Measurements from ENCODE around the gene TNRC18. TPM values are rescaled to one million over a fixed set of nuclear protein-coding genes. Genes with fewer than 3 reads are reported as not detected.

The TNRC18 gene
- total RNA-seq, 4 donors from 2014 or later: 81.1 to 160 (median 104) TPM

DNA sequence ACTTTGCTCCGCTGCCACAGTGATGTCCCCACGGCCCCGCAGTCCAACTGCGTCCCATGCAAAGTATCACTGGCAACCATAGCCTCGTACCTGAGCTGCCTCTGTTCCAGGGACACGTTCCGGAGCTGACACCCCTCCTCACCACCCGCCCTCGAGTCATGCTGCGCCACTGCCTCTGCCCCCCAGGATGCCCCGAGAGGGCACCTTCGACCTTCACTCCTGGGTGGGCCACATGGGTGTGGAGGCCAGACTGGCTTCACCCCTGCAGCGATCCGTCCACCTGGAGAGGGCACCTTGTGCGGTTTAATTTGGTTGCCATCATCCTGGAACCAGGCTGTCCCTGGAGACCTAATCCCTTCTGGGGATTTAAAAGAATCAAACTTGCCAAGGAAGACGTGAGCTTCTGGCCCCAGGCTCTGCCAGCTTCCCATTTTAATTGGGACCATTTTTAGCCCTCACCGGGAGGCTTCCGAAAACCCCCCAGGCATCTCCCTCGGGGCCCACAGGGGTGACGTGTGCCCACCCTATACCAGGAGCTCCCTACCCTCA lies 19.2 kb upstream of the TNRC18 start:
- Histone ChIP-seq H3K27me3 (no peaks in the 10 kb centered on the region), H3K4me1 (peaks cover 7% of the 10 kb centered on the region), H3K27ac (no peak overlapping the region), H3K9me3 (no peaks in the 10 kb centered on the region), H3K36me3 (no peaks in the 10 kb centered on the region), H3K4me3 (no peak overlapping the region)
- DNase-seq (ENCODE audit: low spot score in 2 of 2): no peak
- WGBS: 76% methylated on average over 20 of the region's 20 CpGs
- TF ChIP-seq, protein P1, sequence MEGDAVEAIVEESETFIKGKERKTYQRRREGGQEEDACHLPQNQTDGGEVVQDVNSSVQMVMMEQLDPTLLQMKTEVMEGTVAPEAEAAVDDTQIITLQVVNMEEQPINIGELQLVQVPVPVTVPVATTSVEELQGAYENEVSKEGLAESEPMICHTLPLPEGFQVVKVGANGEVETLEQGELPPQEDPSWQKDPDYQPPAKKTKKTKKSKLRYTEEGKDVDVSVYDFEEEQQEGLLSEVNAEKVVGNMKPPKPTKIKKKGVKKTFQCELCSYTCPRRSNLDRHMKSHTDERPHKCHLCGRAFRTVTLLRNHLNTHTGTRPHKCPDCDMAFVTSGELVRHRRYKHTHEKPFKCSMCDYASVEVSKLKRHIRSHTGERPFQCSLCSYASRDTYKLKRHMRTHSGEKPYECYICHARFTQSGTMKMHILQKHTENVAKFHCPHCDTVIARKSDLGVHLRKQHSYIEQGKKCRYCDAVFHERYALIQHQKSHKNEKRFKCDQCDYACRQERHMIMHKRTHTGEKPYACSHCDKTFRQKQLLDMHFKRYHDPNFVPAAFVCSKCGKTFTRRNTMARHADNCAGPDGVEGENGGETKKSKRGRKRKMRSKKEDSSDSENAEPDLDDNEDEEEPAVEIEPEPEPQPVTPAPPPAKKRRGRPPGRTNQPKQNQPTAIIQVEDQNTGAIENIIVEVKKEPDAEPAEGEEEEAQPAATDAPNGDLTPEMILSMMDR (IDR thresholded peaks at IDR 0.05): no peak
- no peak for TF ChIP-seq POLR2A (IDR thresholded peaks at IDR 0.05)
- TF ChIP-seq POLR2AphosphoS5 (IDR thresholded peaks at IDR 0.05): no peak
- no peak for TF ChIP-seq EP300 (IDR thresholded peaks at IDR 0.05)

DNA sequence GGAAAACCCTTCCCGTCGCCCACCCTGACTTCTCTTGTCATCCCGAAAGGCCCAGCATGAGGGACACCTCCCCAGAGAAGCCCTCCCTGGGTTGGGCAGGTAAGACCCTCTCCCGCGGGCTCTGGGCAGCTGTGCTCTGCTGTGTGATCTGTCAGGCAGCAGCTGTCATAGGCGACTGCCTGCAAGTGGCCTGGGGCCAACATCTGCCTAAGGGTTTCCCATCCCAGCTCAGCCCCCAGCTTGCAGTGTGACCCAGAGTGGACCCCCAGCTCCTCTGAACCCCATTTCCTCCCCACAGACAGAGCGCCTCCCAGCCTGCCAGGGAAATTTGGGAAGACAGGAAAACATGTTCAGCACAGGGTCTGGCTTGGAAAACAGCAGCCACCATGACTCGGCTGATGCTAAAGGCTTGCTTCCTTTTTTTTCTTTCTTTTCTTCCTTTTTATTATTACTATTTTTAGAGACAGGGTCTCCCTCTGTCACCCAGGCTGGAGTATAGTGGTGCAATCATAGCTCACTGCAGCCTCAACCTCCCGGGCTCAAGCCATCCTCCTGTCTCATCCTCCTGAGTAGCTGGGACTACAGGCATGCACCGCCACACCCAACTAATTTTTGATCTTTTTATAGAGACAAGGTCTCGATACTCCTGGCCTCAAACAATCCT lies 18.3 kb upstream of the TNRC18 start:
- 61% methylated on average over 10 of the region's 11 CpGs for WGBS
- no peak overlapping the region for H3K27ac ChIP-seq

DNA sequence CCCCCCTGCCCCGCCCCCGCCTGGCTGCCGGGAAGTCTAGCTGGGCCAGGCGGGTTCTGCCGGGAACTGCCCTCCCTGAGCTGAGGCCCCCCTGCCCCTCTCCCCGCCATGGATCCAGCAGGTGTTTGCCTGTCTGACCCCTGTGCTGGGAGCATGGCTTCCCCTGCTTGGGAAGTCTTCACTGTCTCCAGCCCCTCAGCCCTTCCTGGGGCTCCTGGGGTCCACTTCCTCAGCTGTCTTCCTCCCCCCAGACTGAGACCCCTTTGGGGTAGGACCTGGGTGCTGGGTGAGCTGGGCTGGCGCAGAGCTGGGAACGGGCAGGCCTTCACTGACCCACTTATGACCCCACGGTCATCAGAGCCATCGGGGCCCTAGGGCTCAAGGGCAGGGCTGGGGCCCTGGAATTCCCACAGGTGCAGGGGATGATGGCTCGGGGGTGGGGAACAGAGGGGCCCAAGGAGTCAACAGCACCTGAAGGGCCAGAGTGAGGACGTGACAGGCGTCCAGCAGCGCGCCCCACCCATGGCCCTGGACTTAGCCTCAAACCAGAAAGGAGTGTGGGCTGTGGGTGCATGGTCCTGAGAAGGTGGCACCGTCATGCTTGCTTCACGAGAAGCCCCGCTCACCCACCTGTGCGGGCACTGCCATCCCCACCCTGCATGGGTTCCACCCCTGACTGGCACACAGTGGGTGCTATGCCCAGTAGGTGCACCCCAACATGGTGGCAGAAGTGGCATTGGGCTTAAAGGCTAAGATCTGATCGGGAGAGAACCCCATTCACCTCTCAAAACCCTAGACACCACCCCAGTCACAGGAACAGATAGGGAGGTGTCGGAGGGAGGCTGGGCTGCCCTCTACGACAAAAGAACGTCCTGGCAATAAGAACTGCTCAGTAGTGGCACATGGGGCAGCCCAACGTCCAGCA lies 16.2 kb upstream of the TNRC18 start:
- no peak overlapping the region for H3K4me3 ChIP-seq
- H3K9me3 ChIP-seq: no peaks in the 10 kb centered on the region
- no peak overlapping the region for H3K27ac ChIP-seq
- 84% methylated on average over 6 of the region's 24 CpGs for WGBS
- H3K27me3 ChIP-seq: no peaks in the 10 kb centered on the region
- H3K36me3 ChIP-seq: peaks cover 2% of the 10 kb centered on the region
- DNase-seq (ENCODE audit: low spot score in 2 of 2): no peak
- H3K4me1 ChIP-seq: peaks cover 4% of the 10 kb centered on the region
- TF ChIP-seq POLR2A (IDR thresholded peaks at IDR 0.05): no peak
- no peak for TF ChIP-seq EP300 (IDR thresholded peaks at IDR 0.05)
- TF ChIP-seq, protein P1 (IDR thresholded peaks at IDR 0.05): no peak
- no peak for TF ChIP-seq POLR2AphosphoS5 (IDR thresholded peaks at IDR 0.05)

More for the DNA sequence above, 18.3 kb upstream of the TNRC18 start:
- Histone ChIP-seq H3K9me3 (no peaks in the 10 kb centered on the region), H3K36me3 (peaks cover 2% of the 10 kb centered on the region), H3K4me3 (no peak overlapping the region), H3K4me1 (peaks cover 7% of the 10 kb centered on the region), H3K27me3 (no peaks in the 10 kb centered on the region)
- no peak for TF ChIP-seq POLR2A (IDR thresholded peaks at IDR 0.05)
- TF ChIP-seq, protein P1 (IDR thresholded peaks at IDR 0.05): no peak
- TF ChIP-seq EP300 (IDR thresholded peaks at IDR 0.05): no peak
- DNase-seq (ENCODE audit: low spot score in 2 of 2): no peak

DNA sequence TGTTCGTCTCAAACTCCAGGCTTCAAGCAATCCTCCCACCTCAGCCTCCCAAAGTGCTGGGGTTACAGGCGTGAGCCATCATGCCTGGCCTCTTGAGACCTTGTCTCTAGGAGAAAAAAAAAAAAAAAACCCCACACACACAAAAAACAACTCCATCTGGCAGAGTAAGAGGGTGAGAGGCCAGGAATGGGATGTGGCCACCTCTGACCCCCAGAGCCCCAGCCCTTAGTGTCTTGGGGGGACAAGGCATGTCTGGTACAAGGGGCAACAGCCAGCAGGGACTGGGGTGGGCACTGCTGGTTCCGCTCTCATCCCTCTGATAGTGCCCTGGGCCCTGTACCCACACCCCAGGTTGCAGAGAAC lies 15.6 kb upstream of the TNRC18 start:
- no peak overlapping the region for H3K27ac ChIP-seq
- no peak overlapping the region for H3K4me3 ChIP-seq
- DNase-seq (ENCODE audit: low spot score in 2 of 2): no peak
- no peaks in the 10 kb centered on the region for H3K9me3 ChIP-seq
- H3K27me3 ChIP-seq: no peaks in the 10 kb centered on the region
- peaks cover 4% of the 10 kb centered on the region for H3K4me1 ChIP-seq
- WGBS: 84% methylated on average over 3 of the region's 3 CpGs
- no peak for TF ChIP-seq EP300 (IDR thresholded peaks at IDR 0.05)
- TF ChIP-seq, protein P1 (IDR thresholded peaks at IDR 0.05): no peak
- peaks cover 2% of the 10 kb centered on the region for H3K36me3 ChIP-seq

DNA sequence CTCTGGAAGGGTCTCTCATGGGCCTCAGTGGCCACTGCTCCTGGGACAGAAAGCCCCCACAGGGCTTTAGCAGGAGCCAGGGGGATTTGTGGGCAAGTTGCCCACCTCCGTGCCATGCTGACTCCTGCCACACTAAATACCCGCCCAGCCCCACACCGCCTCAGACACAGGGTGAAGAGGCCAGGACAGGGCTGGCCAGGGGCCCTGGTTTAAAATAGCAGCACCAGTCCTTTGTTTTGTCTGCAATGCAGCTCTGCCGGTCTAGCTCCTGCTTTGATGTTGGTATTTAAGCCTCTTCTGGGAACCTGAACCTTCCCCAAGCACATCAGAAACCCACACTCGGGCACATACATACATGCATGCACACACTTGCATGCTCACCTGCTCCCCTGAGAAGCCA lies 14.4 kb upstream of the TNRC18 start:
- Histone ChIP-seq H3K27ac (no peak overlapping the region), H3K36me3 (peaks cover 7% of the 10 kb centered on the region), H3K9me3 (peaks cover 3% of the 10 kb centered on the region), H3K27me3 (no peaks in the 10 kb centered on the region), H3K4me3 (no peak overlapping the region), H3K4me1 (peaks cover 4% of the 10 kb centered on the region)
- WGBS: 100% methylated on average over 1 of the region's 5 CpGs
- TF ChIP-seq EP300 (IDR thresholded peaks at IDR 0.05) (no peak), POLR2A (IDR thresholded peaks at IDR 0.05) (no peak), POLR2AphosphoS5 (IDR thresholded peaks at IDR 0.05) (no peak)
- TF ChIP-seq, protein P1 (IDR thresholded peaks at IDR 0.05): no peak
- DNase-seq (ENCODE audit: low spot score in 2 of 2): no peak

Data from suprapubic skin (tissue), 4 donors.